CD4-positive, alpha-beta T cell treated with Interleukin-21 for 1 hour (primary cell): ENCODE measurements around the gene SLC25A53.
A peak's percentile ranks its signal among the peaks of the same experiment; 100 is the strongest.

ENCODE experiments used
- DNase-seq: peaks from one replicate; pipeline ENCODE4 v3.0.0-alpha.2; 2020

Gene SLC25A53

GRCh38 chrX:104156630-104157529, at the start of gene SLC25A53:
TSS of gene SLC25A53 (minus strand) at chrX:104157009. CDS start at chrX:104105257, 51,752 bp downstream.
- peak; percentile 85 for DNase-seq

GRCh38 chrX:104205548-104205947, 48.7 kb upstream of the SLC25A53 start:
- no peak for DNase-seq

GRCh38 chrX:104195489-104196084, 38.8 kb upstream of the SLC25A53 start:
- peak; percentile 38 for DNase-seq

- no peak for DNase-seq
Observed at GRCh38 chrX:104195013-104195412, 38.2 kb upstream of the SLC25A53 start.

- DNase-seq = no peak
Observed at GRCh38 chrX:104193485-104193884, 36.7 kb upstream of the SLC25A53 start.

GRCh38 chrX:104189837-104190236, 33.0 kb upstream of the SLC25A53 start:
- no peak for DNase-seq

- DNase-seq = no peak
Observed at GRCh38 chrX:104187931-104188330, 31.1 kb upstream of the SLC25A53 start.

- DNase-seq = no peak
Observed at GRCh38 chrX:104183685-104184084, 26.9 kb upstream of the SLC25A53 start.

- no peak for DNase-seq
Observed at GRCh38 chrX:104173841-104174240, 17.0 kb upstream of the SLC25A53 start.

GRCh38 chrX:104172788-104173187, 16.0 kb upstream of the SLC25A53 start:
- no peak for DNase-seq

GRCh38 chrX:104172121-104172520, 15.3 kb upstream of the SLC25A53 start:
- no peak for DNase-seq

- no peak for DNase-seq
Observed at GRCh38 chrX:104168127-104168526, 11.3 kb upstream of the SLC25A53 start.

- no peak for DNase-seq
Observed at GRCh38 chrX:104166735-104167436, 10.1 kb upstream of the SLC25A53 start.

- DNase-seq = peak; percentile 87
Observed at GRCh38 chrX:104165894-104166734, 9.3 kb upstream of the SLC25A53 start, which contains the start of gene FAM199X. TSS of gene FAM199X (plus strand) at chrX:104166453. CDS start at chrX:104166786, 333 bp downstream.

GRCh38 chrX:104151037-104151436, 5.8 kb downstream of the SLC25A53 start:
- no peak for DNase-seq

- DNase-seq = no peak
Observed at GRCh38 chrX:104141087-104141760, 15.6 kb downstream of the SLC25A53 start.

- DNase-seq = peak; percentile 39
Observed at GRCh38 chrX:104137496-104137895, 19.3 kb downstream of the SLC25A53 start.

- DNase-seq = peak; percentile 68
Observed at GRCh38 chrX:104136241-104137019, 20.4 kb downstream of the SLC25A53 start.

- no peak for DNase-seq
Observed at GRCh38 chrX:104135677-104136076, 21.1 kb downstream of the SLC25A53 start.

- no peak for DNase-seq
Observed at GRCh38 chrX:104134583-104135261, 22.1 kb downstream of the SLC25A53 start.
